GM12874 (cell line): ENCODE results near the gene MAPK10.
A peak's percentile ranks its signal among the peaks of the same experiment; 100 is the strongest.

Source experiments
- TF ChIP-seq, protein P1 (sequence below): IDR thresholded peaks from 2 replicates; pipeline ENCODE4 v1.5.1; 2011; ENCODE audit warnings: low read depth, mild to moderate bottlenecking, control low read depth, low read length, moderate library complexity; ENCODE audit not compliant: insufficient read depth

MAPK10 gene

DNA sequence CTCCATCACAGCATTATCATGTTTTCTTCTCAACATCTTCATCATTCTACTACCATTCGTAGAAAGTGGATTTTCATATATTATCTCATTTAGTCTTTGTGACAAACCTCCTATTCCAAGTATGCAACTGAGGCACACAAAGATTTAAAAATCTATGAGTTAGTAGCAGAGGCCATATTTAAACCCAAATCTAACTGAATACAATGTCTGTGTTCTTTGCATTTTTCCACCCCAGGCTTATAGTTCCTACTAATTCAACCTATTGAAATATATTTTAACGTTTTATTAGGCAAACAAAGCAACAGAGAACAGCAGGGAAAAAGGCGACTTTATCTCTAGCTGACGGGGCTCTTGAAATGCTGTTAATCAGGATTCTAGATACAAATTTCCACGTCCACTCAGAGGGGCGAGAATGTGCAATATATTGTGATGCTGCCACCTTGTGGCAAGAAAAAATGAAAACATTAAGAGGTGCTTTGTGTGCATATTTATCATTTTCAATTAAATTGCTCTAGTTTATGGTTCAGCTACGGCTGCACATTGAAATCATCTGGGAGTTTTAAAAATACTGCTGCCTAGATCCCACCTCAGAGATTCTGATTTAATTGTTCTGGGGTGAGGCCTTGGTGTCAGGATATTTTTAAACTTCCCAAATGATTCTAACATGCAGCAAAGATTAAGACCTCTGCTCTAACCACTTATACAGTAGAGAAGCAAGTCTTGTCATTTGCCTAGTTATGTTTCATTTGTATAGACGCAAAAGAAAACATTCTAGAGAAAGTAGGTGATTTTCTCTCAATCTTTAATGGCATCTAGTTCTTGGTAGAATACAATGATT lies 315.9 kb downstream of the MAPK10 start:
- TF ChIP-seq, protein P1, sequence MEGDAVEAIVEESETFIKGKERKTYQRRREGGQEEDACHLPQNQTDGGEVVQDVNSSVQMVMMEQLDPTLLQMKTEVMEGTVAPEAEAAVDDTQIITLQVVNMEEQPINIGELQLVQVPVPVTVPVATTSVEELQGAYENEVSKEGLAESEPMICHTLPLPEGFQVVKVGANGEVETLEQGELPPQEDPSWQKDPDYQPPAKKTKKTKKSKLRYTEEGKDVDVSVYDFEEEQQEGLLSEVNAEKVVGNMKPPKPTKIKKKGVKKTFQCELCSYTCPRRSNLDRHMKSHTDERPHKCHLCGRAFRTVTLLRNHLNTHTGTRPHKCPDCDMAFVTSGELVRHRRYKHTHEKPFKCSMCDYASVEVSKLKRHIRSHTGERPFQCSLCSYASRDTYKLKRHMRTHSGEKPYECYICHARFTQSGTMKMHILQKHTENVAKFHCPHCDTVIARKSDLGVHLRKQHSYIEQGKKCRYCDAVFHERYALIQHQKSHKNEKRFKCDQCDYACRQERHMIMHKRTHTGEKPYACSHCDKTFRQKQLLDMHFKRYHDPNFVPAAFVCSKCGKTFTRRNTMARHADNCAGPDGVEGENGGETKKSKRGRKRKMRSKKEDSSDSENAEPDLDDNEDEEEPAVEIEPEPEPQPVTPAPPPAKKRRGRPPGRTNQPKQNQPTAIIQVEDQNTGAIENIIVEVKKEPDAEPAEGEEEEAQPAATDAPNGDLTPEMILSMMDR = 0 out of 2 replicates have a peak, but pooled peaks have one; percentile 36

DNA sequence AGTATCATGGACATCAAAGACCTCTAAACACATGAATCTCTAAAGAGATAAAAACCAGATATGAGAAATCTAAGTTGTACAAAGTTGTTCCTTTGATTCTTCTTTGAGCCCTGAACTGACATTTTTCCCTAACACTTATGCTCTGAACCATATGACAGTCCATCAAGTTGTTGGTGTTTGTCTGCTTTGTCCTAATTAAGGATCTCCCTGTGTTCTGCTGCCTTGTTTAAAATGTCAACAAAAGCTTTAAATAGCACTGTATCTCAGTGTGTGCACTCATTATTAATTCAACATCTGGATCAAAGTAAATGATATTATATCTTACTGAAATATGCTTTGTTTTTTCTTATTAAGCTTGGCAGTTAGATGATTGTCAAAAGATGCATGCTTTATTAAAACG lies 321.8 kb downstream of the MAPK10 start:
- TF ChIP-seq, protein P1 = no peak

DNA sequence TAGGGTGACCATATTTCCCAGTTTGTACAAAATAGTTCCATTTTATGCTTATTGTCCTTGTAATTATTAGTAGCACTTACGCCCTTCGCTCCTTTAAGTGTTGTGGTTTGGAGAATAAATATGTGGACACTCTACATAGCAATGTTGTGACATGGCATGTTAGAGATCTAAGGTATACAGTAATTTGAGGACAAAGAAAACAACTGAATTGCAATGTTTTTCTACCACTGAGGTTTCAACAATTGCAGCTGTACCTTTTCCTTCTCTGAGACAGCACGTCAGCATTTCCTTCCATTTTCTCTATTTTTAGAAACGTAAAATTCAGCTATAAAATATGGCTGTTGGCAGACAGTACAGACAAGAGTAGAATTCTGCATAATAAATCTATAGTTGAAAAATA lies 323.1 kb downstream of the MAPK10 start:
- TF ChIP-seq, protein P1 = no peak

DNA sequence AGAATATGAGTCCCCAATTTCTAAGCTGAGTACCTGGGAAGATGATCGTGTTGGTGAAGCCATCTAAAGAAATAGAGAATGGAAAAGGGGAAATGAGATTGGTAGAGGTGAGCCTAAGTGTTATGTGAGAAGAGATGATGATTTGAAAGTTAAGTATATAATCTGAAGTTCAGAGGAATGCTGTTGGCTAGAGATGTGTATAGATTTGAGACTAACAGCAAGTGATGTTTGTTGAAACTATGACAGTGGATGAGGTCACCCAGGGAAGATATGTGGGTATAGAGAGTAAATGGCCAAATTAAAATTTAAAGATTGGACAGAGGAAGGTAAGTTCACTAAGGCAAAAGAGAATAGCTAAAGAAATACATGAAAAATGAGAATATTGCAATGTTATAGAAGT lies 324.2 kb downstream of the MAPK10 start:
- TF ChIP-seq, protein P1 = no peak

DNA sequence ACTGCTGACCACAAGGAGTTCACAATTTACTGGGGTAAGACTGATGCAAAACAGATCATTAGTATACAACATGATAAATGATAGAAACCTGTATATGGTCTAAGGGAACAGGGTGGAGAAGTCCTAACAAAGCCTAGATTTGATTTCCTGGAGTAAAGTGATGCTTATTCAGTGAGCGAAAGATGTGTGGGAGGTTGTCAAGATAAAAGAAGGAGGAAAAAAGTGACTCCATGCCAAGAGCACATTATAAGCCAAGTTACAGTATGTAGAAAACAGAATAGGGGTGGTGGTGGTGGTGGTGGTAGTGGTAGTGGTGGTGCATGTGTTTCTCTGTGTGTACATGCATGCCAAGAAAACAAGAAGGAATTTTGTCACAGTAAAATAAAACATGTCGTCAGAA lies 325.2 kb downstream of the MAPK10 start:
- TF ChIP-seq, protein P1 = no peak

DNA sequence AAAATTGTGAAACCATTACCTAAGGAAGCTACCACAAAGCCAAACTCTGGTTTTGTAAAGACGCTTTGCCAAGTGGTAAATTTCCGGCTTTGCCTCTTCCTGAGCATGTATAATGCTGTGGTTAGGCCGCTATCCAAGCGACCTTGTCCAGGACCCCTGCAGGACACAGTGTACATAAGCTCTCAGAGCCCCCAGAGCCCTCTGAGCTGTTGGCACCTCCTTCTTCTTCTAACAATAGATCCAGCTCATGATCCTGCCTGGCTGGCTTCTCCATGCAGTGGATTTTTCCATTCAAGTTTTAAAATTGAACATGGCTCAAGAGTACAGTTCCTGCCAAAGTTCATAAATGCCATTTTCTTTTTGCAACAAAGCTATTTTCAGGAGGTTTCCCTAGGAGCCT lies 326.7 kb downstream of the MAPK10 start:
- TF ChIP-seq, protein P1 = no peak

DNA sequence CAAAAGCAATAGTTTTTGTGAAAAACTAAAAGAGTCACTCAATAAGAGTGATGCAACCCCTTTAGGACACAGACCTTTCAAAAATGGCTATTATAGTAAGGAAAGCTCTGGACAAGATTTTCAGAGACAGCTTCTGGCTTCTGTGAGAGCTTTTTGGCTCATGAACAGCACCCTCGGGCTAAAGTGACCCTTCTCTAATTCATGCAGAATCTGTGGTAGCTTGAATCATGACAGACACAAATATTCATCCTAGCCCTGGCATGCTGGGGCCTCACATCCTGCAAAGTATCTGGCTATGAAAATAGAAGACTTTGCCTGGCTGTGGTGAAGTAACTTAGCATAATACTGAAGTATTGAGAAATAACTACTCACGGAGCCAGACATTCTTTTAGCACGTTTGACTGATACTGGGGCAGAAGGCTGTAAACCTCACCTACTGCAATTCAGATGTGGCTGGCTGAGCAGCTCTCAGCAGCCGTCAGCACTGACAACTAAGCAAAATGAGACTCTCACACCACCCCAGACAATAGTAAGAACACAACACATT lies 327.3 kb downstream of the MAPK10 start:
- TF ChIP-seq, protein P1 = no peak
